H1 (cell line): ENCODE results near the gene MAOA.

Source experiments
- CHD2 ChIP-seq: IDR thresholded peaks from 2 replicates; pipeline ENCODE4 v1.6.1; 2012; ENCODE audit warnings: low read length, improper control_type of control experiment
- EP300 ChIP-seq, 2 experiments: IDR thresholded peaks; 1 replicate in 1 of 2; 2 replicates in 1 of 2; pipeline ENCODE4 v1.6.1; 2011 to 2012; ENCODE audit warnings: low read depth in 2 of 2, low read length in 2 of 2, mild to moderate bottlenecking in 2 of 2, borderline replicate concordance in 1 of 2, inconsistent platforms in 1 of 2, moderate library complexity in 1 of 2
- POLR2A ChIP-seq, 2 experiments: IDR thresholded peaks; 1 replicate in 1 of 2; 2 replicates in 1 of 2; pipeline ENCODE4 v1.6.1; 2011; ENCODE audit warnings: low read depth in 2 of 2, low read length in 2 of 2, mild to moderate bottlenecking in 2 of 2; ENCODE audit errors: control extremely low read depth in 1 of 2
- POLR2AphosphoS5 ChIP-seq: IDR thresholded peaks from 2 replicates; pipeline ENCODE4 v1.6.1; 2011; ENCODE audit warnings: low read depth, low read length
- RXRA ChIP-seq: IDR thresholded peaks from 2 replicates; pipeline ENCODE4 v1.6.1; 2011; ENCODE audit warnings: low read depth, mild to moderate bottlenecking, low read length, moderate library complexity; ENCODE audit not compliant: insufficient read depth
- YY1 ChIP-seq: IDR thresholded peaks from 2 replicates; pipeline ENCODE4 v1.6.1; 2011; ENCODE audit warnings: low read depth, mild to moderate bottlenecking, low read length
- TF ChIP-seq, protein P1 (sequence below), 3 experiments: IDR thresholded peaks; 1 replicate in 2 of 3; 2 replicates in 1 of 3; pipeline versions ENCODE4 v1.5.1 to v1.6.1; 2011; ENCODE audit warnings: low read length in 3 of 3, mild to moderate bottlenecking in 3 of 3, inconsistent platforms in 2 of 3, low read depth in 1 of 3, moderate library complexity in 1 of 3; ENCODE audit not compliant: insufficient read depth in 1 of 3; ENCODE audit errors: control extremely low read depth in 1 of 3
- TF ChIP-seq, protein P2 (sequence below): IDR thresholded peaks from 2 replicates; pipeline ENCODE4 v1.6.1; 2011; ENCODE audit warnings: low read depth, mild to moderate bottlenecking, low read length; ENCODE audit not compliant: insufficient read depth

DNA sequence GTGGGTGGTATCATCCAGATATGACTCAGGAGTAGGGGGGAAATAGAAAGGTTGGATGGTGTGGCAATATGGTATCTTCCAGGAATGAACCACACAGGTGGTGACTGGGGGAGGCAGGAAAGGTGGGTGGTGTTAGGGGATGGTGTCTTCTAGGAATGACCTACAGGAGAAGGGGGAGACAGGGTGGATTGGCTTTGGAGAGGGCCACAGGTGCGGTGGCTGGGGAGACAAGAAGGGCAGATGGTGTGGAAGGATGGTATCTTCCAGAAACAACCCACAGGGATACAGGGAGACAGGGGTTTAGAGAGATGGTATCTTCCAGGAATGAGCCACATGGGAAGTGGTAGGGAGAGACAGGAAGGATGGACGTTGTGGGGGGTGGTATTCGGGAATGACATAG is 64.0 kb downstream of the MAOA start:
- TF ChIP-seq, protein P1, sequence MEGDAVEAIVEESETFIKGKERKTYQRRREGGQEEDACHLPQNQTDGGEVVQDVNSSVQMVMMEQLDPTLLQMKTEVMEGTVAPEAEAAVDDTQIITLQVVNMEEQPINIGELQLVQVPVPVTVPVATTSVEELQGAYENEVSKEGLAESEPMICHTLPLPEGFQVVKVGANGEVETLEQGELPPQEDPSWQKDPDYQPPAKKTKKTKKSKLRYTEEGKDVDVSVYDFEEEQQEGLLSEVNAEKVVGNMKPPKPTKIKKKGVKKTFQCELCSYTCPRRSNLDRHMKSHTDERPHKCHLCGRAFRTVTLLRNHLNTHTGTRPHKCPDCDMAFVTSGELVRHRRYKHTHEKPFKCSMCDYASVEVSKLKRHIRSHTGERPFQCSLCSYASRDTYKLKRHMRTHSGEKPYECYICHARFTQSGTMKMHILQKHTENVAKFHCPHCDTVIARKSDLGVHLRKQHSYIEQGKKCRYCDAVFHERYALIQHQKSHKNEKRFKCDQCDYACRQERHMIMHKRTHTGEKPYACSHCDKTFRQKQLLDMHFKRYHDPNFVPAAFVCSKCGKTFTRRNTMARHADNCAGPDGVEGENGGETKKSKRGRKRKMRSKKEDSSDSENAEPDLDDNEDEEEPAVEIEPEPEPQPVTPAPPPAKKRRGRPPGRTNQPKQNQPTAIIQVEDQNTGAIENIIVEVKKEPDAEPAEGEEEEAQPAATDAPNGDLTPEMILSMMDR (IDR thresholded peaks at IDR 0.05; ENCODE audit: control extremely low read depth in 1 of 3, insufficient read depth in 1 of 3, low read depth in 1 of 3, low read length in 3 of 3): no peak
- no peak for TF ChIP-seq YY1
- no peak for TF ChIP-seq EP300 (IDR thresholded peaks at IDR 0.05; ENCODE audit: borderline replicate concordance in 1 of 2, low read depth in 2 of 2, low read length in 2 of 2)
- no peak for TF ChIP-seq RXRA
- no peak for TF ChIP-seq CHD2
- TF ChIP-seq, protein P2, sequence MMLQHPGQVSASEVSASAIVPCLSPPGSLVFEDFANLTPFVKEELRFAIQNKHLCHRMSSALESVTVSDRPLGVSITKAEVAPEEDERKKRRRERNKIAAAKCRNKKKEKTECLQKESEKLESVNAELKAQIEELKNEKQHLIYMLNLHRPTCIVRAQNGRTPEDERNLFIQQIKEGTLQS: no peak
- TF ChIP-seq POLR2A (IDR thresholded peaks at IDR 0.05; ENCODE audit: control extremely low read depth in 1 of 2, low read depth in 2 of 2, low read length in 2 of 2): no peak
- no peak for TF ChIP-seq POLR2AphosphoS5
